HL-60 (cell line): Measurements from ENCODE around the gene SLC30A3.

Experiments used
- CTCF ChIP-seq: IDR thresholded peaks from one replicate; pipeline ENCODE4 v1.5.1; 2011; ENCODE audit warnings: low read length, control low read depth, inconsistent platforms; ENCODE audit not compliant: insufficient read depth
- GABPA ChIP-seq: IDR thresholded peaks from 2 replicates; pipeline ENCODE4 v1.6.1; 2012; ENCODE audit warnings: low read depth
- POLR2AphosphoS5 ChIP-seq: IDR thresholded peaks from 2 replicates; pipeline ENCODE4 v1.6.1; 2012; ENCODE audit warnings: low read depth
- REST ChIP-seq: IDR thresholded peaks from 2 replicates; pipeline ENCODE4 v1.6.1; 2012; ENCODE audit warnings: low read depth; ENCODE audit not compliant: insufficient replicate concordance
- SPI1 ChIP-seq: IDR thresholded peaks from 2 replicates; pipeline ENCODE4 v1.6.1; 2012; ENCODE audit warnings: low read depth, mild to moderate bottlenecking, borderline replicate concordance

GRCh38 chr2:27245116-27245515 lies 17.7 kb downstream of the SLC30A3 start:
- no peak for TF ChIP-seq CTCF
- TF ChIP-seq POLR2AphosphoS5: peak; percentile 60
- no peak for TF ChIP-seq GABPA
- no peak for TF ChIP-seq REST
- TF ChIP-seq SPI1: no peak
